Fibroblast of skin of abdomen (primary cell): ENCODE results near the gene TTC5. TPM values are rescaled to one million over a fixed set of nuclear protein-coding genes. Genes with fewer than 3 reads are reported as not detected.
"Not testable (repeated sequence)": the region's sequence is repeated elsewhere in the genome, so short reads cannot be mapped to it uniquely, and the experiment has no call there.

Experiments used
- DNase-seq: peaks from one replicate; pipeline ENCODE4 v3.0.0-alpha.2; 2013
- polyA plus RNA-seq, 2 experiments: library from polyadenylated mRNA; unstranded; fragments of 120-200 nt; gene quantifications; one replicate each; pipeline ENCODE4 v1.2.1, GENCODE V29; 2013; ENCODE audit not compliant: insufficient read length in 2 of 2

TTC5 gene, protein sequence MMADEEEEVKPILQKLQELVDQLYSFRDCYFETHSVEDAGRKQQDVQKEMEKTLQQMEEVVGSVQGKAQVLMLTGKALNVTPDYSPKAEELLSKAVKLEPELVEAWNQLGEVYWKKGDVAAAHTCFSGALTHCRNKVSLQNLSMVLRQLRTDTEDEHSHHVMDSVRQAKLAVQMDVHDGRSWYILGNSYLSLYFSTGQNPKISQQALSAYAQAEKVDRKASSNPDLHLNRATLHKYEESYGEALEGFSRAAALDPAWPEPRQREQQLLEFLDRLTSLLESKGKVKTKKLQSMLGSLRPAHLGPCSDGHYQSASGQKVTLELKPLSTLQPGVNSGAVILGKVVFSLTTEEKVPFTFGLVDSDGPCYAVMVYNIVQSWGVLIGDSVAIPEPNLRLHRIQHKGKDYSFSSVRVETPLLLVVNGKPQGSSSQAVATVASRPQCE
- 12.2 TPM for polyA plus RNA-seq (2013, experiment 1 of 2; ENCODE audit: insufficient read length)
- polyA plus RNA-seq (2013, experiment 2 of 2; ENCODE audit: insufficient read length) = 12.0 TPM

DNA sequence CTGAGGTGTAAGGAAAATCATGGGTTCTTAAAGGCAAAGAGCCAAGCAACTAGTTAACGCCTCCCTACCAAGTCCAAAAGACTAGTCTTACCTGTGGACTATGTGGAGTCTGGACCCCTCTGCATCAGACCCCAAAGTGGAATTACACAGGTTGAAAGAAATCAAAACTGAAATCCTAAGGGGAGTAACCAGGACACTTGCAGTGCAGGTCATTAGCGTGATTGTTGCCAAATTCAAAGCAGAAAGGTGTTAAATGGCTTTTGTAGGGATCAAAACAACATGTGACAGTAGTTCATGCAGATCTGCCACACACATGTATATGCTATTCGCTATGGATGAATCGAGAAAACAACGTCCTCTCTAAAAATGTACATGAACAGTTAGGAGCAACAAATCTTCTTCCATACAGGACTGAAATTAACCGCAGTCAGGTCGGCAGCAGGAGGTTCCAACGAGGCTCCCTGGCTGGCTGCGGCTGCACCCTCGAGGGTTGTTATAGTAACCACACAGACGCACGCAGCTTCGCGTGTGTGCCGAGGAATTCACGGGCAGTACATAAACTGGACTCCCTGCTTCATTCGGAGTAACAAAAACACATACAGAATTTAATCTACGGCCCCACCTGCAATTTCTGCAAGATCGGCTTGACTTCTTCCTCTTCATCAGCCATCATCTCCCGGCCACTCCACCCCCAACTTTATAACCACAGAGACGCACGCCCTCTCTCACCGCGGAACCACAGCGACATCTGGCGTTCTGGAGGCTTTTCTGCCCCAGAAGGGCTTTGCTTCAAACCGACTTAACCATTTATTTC lies at the start of gene TTC5:
TSS of gene TTC5 (minus strand) at position 687 of the 814 bp plus-strand sequence. CDS start at position 673, 14 bp downstream.
- DNase-seq = peak; percentile 82

DNA sequence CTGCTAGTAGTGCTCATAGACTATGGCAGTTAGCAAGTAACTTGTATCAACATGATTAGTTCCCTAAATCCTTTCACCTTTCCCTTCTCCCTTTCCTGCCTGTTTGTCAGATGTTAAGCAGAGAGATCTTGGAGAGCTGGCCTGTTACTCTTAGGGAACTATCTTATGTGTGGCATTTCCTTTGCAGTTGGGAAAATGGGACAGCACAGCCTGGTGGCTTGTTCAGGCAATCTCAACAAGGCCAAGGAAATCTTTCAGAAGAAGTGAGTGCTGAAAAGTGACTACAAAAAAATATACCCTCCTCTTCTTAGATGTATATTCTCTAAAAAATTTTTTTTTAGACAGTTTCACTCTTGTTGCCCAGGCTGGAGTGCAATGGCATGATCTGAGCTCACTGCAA lies 45.1 kb upstream of the TTC5 start:
- no peak for DNase-seq

- no peak for DNase-seq
These were observed 44.5 kb upstream of the TTC5 start for GRCh38 chr14:20350282-20350681.

- no peak for DNase-seq
These were observed 42.0 kb upstream of the TTC5 start for GRCh38 chr14:20347747-20348146.

DNA sequence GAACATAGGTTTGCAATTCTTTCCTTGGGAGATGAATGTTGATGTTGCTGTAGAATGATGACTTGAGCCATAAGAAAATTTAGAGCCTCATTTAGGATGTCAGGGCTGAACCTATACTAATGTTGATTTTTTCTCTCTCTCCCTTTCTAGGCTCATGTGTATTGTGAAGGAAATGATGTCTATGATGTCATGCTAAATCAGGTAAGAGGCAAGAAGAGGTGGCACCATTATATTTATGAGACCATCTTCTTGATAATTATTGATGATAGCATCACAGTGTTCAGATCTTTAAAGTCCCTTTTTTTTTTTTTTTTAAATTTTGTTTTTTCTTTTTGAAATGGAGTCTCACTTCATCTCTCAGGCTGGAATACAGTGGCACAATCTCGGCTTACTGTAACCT lies 41.0 kb upstream of the TTC5 start:
- no peak for DNase-seq

DNA sequence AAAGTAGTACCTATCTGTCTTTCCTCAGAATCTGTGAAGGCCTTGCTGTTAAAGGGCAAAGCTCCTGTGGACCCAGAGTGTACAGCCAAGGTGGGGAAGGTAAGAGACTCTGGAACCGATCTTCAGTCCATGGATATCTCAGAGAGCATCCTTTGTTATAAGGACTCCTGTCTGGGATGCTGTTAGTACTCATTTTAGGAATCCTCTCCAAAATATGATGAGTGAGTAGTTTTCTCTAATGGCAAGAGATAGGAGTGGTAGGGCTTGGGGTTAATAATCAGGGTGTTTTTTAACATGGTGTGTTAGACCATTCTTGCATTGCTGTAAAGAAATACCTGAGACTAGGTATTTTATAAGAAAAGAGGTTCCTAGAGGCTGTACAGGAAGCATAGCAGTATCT lies 39.6 kb upstream of the TTC5 start:
- no peak for DNase-seq

DNA sequence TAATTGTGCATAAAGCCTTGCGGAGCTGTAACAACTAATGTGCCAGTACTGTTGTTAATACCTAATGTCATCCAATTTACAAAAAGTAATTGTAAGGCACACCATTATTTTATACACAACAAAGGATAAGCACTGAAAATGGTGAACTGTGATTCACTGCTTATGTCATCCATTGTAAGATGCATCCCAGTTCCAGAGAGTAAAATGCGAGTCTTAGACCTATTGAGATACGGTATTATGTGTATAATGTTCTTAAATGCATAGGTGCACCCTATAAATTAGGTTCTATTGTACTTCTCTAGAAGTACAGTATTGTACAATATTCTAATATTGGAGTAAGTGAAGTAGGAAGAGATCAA lies 38.1 kb upstream of the TTC5 start:
- DNase-seq = peak; percentile 3

DNA sequence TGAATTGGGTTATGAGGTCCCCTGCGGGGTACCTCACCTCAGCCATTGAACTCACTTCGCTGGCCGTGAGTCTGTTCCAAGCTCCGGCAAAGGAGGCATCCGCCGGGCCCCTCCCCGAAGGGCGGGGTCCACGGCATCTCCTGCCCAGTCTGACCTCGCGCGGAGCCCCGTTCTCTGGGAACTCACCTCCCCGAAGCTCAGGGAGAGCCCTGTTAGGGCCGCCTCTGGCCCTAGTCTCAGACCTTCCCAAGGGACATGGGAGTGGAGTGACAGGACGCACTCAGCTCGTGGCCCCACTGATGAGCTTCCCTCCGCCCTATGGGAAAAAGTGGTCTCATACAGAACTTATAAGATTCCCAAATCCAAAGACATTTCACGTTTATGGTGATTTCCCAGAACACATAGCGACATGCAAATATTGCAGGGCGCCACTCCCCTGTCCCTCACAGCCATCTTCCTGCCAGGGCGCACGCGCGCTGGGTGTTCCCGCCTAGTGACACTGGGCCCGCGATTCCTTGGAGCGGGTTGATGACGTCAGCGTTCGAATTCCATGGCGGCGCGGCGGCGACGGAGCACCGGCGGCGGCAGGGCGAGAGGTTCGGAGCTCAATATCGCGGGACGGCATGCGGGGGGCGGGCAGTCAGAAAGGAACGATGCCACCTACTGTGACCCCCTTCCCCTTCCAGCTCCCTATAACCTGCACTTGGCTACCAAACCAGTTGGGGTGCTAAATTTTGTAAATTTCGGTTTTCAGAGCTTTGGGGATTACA lies 37.5 kb upstream of the TTC5 start, which contains the start of gene PARP2:
TSS of gene PARP2 (plus strand) at position 544 of the 770 bp plus-strand sequence. CDS start at position 551, 7 bp downstream.
- DNase-seq = peak; percentile 100

- no peak for DNase-seq
These were observed 35.9 kb upstream of the TTC5 start for GRCh38 chr14:20341646-20342045.

DNA sequence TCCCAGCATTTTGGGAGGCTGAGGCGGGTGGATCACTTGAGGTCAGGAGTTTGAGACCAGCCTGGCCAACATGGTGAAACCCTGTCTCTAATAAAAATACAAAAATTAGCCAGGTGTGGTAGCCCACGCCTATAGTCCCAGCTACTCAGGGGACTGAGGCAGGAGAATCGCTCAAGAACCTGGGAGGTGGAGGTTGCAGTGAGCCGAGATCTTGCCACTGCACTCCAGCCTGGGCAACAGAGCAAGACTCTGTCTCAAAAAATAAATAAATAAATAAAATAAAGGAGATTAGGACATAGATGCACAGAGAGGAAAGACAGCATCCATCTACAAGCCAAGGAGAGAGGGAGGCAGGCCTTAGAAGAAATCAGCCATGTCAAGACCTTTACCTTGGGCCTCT lies 35.3 kb upstream of the TTC5 start:
- DNase-seq = not testable (repeated sequence)

DNA sequence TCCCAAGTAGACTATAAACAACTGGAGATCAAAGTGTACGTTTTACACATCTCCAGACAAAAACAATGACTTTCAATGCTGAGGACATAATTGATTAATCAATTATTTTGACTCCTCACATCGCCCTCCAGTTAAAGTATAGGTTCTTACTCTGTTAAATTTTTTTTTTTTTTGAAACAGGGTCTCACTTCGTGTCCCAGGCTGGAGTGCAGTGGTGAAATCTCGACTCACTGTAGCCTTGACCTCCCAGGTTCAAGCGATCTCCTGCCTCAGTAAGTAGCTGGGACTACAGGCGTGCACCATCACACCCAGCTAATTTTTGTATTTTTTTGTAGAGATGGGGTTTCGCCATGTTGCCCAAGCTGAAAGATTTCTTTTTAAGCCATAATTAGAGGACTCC lies 28.3 kb upstream of the TTC5 start:
- no peak for DNase-seq

- no peak for DNase-seq
These were observed 27.7 kb upstream of the TTC5 start for GRCh38 chr14:20333494-20333841.

DNA sequence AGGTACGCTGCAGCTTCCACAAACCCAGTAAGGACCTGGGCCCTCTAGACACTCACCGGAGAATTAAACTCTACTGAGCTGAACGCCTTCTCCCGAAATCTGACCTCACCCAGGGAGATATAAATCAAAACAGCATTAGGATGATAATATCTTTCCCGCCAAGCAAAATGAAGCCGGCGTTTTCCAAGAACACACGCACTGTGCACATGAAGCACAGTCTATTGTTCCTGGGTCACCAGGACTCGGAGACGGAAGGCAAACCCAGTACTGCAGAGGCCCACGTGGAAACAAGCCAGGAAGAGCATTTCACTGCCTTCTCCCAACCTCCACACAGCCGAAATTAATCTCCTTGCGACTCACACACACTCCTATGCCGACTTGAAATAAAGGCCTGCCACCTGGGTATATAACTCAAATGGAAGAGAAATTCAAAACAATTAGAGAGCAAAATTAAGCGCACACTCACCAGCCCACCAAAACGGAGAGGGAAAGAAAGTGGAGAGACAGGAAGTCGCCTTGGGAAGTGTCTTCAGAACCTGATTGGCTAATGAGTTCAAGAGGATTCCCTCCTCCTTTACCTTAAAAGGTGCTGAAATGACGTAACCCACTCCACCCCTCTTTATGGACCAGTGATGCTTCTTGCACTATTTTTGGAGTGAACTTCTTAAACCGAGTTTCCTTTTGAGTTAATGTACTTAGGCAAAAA lies 27.2 kb upstream of the TTC5 start, which contains the start of gene CCNB1IP1:
TSS of gene CCNB1IP1 (minus strand) at position 492 of the 706 bp plus-strand sequence. CDS start 16,756 bp downstream, outside the sequence.
- peak; percentile 89 for DNase-seq

- peak; percentile 1 for DNase-seq
These were observed 26.7 kb upstream of the TTC5 start for GRCh38 chr14:20332431-20332787.

DNA sequence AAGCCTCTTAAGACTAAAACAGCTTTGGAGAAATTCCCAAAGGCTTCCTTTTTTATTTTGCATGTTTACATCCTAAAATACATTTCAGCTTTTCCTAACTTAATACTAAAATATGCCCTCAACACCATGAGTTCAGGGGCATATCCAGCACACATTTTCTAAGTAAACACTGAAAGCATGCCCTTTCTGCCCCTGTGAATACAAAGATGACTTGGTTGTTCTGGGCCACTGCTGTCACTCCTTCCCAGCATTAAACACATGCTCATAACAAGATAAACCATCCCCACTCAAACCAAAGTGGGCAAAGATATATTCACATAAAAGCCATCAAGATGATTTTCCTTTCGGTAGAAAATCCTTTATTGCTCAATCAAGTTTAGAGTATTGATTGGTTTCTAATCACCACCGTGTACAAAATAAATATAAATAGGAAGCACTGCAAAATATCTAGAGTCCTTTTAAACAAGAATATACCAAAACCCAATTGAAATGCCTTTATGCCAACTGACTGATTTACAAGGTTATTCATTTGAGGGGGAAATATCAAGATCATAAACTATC lies 25.4 kb upstream of the TTC5 start:
- DNase-seq = no peak

DNA sequence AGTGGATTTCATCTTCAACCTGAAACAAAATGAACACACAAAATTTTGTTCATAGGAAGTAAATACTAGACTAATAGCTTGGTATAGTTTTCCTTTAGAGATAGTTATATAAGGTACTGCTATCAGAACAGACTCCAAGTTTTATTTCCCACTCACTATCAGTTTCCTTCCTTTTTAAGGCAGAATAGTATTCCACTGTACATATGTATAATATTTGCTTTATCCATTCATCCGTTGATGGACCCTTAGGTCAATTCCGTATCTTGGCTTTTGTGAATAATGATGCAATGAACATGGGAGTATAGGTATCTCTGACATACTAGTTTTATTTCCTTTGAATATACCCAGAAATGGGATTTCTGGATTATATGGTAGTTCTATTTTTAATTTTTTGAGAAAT lies 23.6 kb upstream of the TTC5 start:
- no peak for DNase-seq

DNA sequence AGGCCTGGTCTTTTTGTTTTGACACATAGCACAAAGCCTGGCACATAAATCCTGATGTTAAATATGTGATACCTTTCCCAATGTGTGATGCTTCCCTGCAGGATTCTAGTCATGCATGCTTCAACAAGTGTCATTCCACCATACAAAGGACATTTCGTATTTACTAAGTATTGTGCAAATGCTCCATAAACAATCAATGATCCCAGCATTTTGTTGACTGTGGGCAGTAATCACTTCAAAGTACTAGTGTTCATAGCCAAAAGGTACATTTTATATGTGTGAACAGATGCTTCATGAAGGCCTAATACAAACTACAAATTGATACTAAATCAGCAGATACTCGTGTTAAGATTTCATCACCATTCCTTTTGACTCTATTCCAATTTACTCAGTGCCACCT lies 23.0 kb upstream of the TTC5 start:
- no peak for DNase-seq

DNA sequence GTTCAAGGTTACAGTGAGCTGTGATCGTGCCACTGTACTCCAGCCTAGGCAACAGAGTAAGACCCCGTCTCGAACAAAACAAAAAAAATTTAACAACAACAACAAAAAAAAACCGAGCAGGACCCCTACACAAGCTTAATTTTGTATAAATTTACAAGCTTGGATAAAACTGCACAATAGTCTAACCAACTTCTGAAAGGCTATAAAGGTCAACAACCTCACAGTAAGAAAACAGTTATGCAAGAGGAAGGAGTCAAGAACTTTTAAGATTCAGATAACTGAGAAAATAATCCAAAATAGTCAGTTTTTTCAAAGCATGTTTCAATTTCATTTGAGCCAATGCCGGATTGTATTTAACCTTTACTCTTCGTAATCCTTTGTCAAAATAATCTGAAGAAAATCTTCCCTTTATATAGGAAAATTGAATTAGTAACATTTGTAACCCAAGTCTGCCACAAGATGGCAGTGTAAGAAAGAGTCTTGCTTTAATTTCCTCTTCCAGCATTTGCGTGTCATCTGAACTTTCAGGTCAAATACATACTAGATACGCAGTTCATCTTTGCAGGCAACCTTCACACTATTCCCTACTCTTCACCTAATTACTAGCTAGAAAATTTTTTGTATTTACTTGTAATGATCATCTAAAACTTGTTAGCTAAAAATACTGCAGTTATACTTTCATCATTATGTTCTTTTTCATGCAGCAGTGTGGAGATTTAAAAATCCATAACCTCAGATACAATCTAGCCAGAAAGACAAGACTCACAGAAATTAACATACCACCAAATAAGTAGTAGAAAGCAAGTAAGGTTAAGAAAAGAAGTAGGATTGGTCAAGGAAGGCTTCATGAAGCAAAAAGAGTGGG lies 21.5 kb upstream of the TTC5 start:
- DNase-seq = peak; percentile 57

- no peak for DNase-seq
These were observed 12.0 kb upstream of the TTC5 start for GRCh38 chr14:20317720-20318119.

GRCh38 chr14:20314026-20314425 lies 8.3 kb upstream of the TTC5 start:
- DNase-seq = no peak

DNA sequence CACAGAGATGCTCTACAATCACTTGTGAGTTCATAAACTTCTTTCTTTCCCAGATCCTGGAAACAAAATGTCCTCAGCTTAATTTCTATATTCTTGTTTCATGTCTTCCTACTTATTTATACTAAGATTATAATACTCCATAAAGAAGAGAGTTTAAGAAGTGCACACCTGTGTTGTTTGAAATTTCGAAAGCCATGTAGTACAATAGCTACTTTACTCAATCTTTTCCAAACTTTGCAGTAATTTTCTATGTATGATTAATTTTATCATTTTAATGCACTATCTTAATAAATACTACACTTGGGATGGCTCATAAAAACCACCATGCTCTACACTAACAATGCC lies 300 bp upstream of the TTC5 start:
- no peak for DNase-seq
